Lower leg skin (tissue), 3 donors: ENCODE results near the gene KRT3.

Experiments used
- POLR2A ChIP-seq, 2 donors: fragments of 450-650 bp; IDR thresholded peaks; one replicate each; pipeline ENCODE4 v1.6.1; 2016 to 2017; ENCODE audit warnings: antibody characterized with exemption in 2 of 2, mild to moderate bottlenecking in 1 of 2, moderate library complexity in 1 of 2
- TF ChIP-seq, protein P1 (sequence below), 3 donors: fragments of 450-650 bp; IDR thresholded peaks; one replicate each; pipeline ENCODE4 v1.5.1; 2016; ENCODE audit warnings: antibody characterized with exemption in 3 of 3, mild to moderate bottlenecking in 3 of 3, moderate library complexity in 2 of 3

DNA sequence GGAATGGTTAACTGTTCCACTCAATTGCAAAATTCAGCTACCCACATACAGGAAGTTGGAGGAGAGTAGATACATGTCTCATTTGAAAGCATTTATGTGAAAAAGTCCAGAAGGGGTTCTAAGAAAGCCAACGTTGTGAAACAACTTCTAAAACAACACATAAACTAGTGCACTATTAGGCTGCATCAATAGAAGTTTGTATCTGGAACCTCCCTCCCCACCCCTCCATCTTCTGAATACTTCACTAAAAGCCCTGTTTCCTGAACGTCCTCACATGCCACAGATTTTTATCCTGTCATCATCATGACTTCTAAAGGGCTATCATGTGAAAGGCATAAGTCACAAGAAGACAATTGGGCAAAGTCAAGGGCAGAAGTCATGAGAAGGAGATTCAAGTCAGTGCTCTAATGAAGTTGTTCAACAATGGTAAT is 32.7 kb upstream of the KRT3 start:
- TF ChIP-seq, protein P1, sequence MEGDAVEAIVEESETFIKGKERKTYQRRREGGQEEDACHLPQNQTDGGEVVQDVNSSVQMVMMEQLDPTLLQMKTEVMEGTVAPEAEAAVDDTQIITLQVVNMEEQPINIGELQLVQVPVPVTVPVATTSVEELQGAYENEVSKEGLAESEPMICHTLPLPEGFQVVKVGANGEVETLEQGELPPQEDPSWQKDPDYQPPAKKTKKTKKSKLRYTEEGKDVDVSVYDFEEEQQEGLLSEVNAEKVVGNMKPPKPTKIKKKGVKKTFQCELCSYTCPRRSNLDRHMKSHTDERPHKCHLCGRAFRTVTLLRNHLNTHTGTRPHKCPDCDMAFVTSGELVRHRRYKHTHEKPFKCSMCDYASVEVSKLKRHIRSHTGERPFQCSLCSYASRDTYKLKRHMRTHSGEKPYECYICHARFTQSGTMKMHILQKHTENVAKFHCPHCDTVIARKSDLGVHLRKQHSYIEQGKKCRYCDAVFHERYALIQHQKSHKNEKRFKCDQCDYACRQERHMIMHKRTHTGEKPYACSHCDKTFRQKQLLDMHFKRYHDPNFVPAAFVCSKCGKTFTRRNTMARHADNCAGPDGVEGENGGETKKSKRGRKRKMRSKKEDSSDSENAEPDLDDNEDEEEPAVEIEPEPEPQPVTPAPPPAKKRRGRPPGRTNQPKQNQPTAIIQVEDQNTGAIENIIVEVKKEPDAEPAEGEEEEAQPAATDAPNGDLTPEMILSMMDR (IDR thresholded peaks at IDR 0.05), result no peak
- no peak for TF ChIP-seq POLR2A (IDR thresholded peaks at IDR 0.05)
